Left cardiac atrium (tissue), 4 donors: ENCODE data around the gene PTCH1. TPM values are rescaled to one million over a fixed set of nuclear protein-coding genes. Genes with fewer than 3 reads are reported as not detected.

Experiments used
- ATAC-seq, 2 donors: fragments of 200-7000 bp; cut with Tn5 transposase; one replicate each; pipeline ENCODE4 v1.9.1; 2020; ENCODE audit warnings: mild to moderate bottlenecking in 2 of 2, moderate library complexity in 2 of 2
- DNase-seq: peaks from one replicate; pipeline ENCODE4 v3.0.0-alpha.2; 2020
- intact Hi-C, 2 donors: fragments of 100-400 bp; cut with DNase I; formaldehyde crosslinking; loops; one replicate each; pipeline versions ENCODE4 v1.14.1 to v1.15.1; 2022 to 2023
- total RNA-seq, 2 donors: library from RNA; stranded (reverse); fragmentation: NEBNext Ultra II Directional; extraction: Animal tissue kit (Norgen Biotek cat#: 25700); gene quantifications; one replicate each; pipeline ENCODE4 v1.2.1, GENCODE V29; 2021
- donor health status: DM: no; HTN: yes; CAD: no.
- donor health status: DM: no; HTN: yes; CAD: no; lungs with severe emphysema.
- donor health status: DM: yes; HTN: yes; CAD: no.
- donor health status: Dilated cardiomyopathy.

The PTCH1 gene
- total RNA-seq, 2 donors from 2014 or later: 5.9 to 6.9 TPM

GRCh38 chr9:95515272-95516113, 1.3 kb downstream of the PTCH1 start:
- peak; percentile 31 for DNase-seq

GRCh38 chr9:95514342-95514741, 2.4 kb downstream of the PTCH1 start:
- intact Hi-C loops: loop anchor here in 1 of 2 donors (10.0 kb wide), 2 partner anchors 130 to 200 kb away; partner anchors contain the start of gene FANCC
- ATAC-seq: no peak
- DNase-seq: no peak

More at GRCh38 chr9:95515272-95516113, 1.3 kb downstream of the PTCH1 start:
- intact Hi-C loops: loop anchor here in 1 of 2 donors (10.0 kb wide), 2 partner anchors 129 to 201 kb away; partner anchors contain the start of gene FANCC
- no peak for ATAC-seq

- intact Hi-C loops: loop anchor here in 1 of 2 donors (10.0 kb wide), 2 partner anchors 131 to 199 kb away; partner anchors contain the start of gene FANCC
- ATAC-seq (no peak), DNase-seq (no peak)
Measured at GRCh38 chr9:95513711-95514110, 3.1 kb downstream of the PTCH1 start.

DNA sequence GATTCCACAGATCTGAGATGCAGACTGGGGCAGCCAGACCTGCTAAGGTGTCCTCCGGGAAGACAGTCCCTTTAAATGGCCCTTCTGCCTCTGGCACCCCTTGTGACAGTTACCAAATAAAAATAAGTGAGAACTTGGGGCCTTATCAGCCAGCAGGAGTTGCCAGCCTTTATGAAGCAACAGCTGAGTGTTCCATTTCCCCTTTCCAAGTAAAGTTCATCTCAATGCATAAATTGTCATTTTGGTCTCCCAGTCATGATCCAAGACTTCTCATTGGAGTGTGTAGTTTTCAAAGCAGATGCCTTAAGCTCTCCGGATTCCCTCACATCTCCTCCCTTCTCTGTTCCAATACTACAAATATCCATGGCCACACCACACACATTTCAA, 4.1 kb downstream of the PTCH1 start:
- intact Hi-C loops: loop anchor here in 1 of 2 donors (10.0 kb wide), 2 partner anchors 132 to 198 kb away; partner anchors contain the start of gene FANCC
- no peak for ATAC-seq

GRCh38 chr9:95511952-95512708, 4.6 kb downstream of the PTCH1 start:
- ATAC-seq (no peak), DNase-seq (peak; percentile 37)
- intact Hi-C loops: loop anchor here in 1 of 2 donors (10.0 kb wide), 2 partner anchors 133 to 197 kb away; partner anchors contain the start of gene FANCC

More for the DNA sequence above, 4.1 kb downstream of the PTCH1 start:
- DNase-seq: no peak

- DNase-seq: no peak
- no peak for ATAC-seq
- intact Hi-C loops: loop anchor here in 1 of 2 donors (10.0 kb wide), 2 partner anchors 133 to 197 kb away; partner anchors contain the start of gene FANCC
Measured at GRCh38 chr9:95511616-95511931, 5.2 kb downstream of the PTCH1 start.

DNA sequence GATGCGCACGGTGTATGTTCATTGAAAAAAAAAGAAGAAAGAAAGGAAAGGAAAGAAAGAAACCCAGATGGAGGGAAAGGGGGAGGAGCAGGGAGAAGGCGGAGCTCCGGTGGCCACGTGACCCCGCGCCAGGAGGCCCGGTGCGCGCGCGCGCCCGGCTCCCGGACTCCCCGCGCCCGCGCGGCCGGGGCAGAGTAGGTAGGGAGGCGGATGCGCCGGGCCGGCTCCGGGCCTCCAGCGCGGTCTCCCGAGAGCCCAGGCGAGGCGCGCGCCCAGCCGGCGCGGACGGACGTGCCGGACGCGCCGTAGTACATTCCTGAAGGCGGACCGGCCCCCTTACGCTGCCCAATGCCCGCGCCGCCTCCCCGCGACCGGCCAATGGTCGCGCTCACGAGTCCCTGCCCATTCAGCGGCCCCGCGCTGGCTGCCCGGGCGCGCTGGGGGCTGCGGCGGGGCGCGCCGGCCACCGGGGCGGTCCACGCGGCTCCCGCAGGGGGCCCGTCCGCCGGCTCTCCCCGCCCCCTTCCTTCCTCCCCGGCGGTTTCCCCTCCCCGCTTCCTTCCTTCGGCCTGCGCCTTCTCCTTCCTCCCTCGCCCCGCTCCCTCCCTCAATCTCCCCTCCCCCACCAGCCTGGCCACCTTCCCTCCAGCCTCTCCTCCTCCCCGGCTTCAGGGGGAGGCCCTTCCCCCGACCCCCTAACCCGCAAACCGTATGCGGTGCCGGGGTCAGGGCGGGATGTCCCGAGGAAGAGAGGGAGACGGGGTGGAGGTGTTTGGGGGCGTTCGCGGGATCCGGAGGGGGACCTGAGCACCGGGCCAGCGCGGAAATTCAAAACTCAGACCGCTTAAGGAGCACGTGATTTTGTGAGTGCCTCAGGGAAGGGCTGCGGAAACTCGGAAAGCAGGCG, 5.8 kb downstream of the PTCH1 start:
- ATAC-seq (peak; percentile 80 to 83), DNase-seq (peak; percentile 91)
- intact Hi-C loops: loop anchor here in 1 of 2 donors (10.0 kb wide), 2 partner anchors 134 to 196 kb away; partner anchors contain the start of gene FANCC

GRCh38 chr9:95509851-95510708, 6.7 kb downstream of the PTCH1 start:
- intact Hi-C loops: loop anchor here in 1 of 2 donors (10.0 kb wide), 4 partner anchors 135 to 1345 kb away; partner anchors contain the start of genes ERCC6L2 and FANCC
- DNase-seq: no peak
- ATAC-seq: no peak

- ATAC-seq (peak; percentile 31 to 43), DNase-seq (peak; percentile 81)
- intact Hi-C loops: loop anchor here in 1 of 2 donors (10.0 kb wide), 2 partner anchors 366 to 1344 kb away; partner anchors contain the start of gene ERCC6L2
Measured at GRCh38 chr9:95508968-95509850, 7.6 kb downstream of the PTCH1 start.

DNA sequence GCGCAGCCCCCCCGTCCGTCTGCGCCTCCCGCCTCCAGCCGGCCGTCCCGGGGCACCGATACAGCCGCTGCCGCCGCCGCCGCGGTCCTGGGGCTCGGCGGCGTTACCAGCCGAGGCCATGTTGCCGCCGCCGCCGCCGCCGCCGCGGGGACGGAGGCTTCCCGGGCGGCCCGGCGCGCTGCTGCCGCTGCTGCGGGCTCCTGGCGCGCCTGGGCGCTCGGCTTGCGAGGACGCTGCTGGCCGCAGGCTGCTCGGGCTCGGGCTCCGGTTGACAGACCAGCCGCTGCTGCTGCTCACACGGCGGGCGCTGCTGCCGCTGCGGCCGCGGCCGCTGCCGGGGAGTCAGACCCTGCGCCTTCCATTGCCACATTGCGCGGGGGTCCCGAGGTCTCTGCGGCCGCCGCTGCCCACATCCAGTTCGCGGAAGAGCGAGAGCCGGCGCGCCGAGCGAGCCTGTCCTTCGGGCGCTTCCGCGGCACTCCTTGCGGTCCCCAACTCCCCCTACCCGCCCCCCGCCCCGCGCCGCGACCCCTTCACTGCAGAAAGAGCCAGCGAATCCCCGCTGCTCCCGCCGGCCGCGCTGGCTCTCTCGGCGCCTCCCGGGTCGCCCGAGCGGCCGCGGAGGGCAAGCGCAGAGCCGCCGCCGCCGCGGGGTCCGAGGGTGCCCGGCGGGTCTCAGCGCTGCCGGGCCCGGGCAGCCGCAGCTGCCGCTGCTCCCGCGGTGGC, 8.4 kb downstream of the PTCH1 start:
- DNase-seq (no peak), ATAC-seq (no peak)
- intact Hi-C loops: loop anchor here in 1 of 2 donors (10.0 kb wide), 2 partner anchors 366 to 1344 kb away; partner anchors contain the start of gene ERCC6L2

GRCh38 chr9:95507464-95508241, 9.1 kb downstream of the PTCH1 start:
- intact Hi-C loops: loop anchor here in 1 of 2 donors (10.0 kb wide), 2 partner anchors 367 to 1343 kb away; partner anchors contain the start of gene ERCC6L2
- peak in 1 of 2 donors; percentile 13 for ATAC-seq

GRCh38 chr9:95506678-95507463, 9.9 kb downstream of the PTCH1 start:
- peak; percentile 50 for DNase-seq
- ATAC-seq: peak in 1 of 2 donors; percentile 18
- intact Hi-C loops: loop anchor here in 1 of 2 donors (10.0 kb wide), 2 partner anchors 368 to 1342 kb away; partner anchors contain the start of gene ERCC6L2

More at GRCh38 chr9:95507464-95508241, 9.1 kb downstream of the PTCH1 start:
- peak; percentile 61 for DNase-seq

- ATAC-seq (peak; percentile 2 to 9), DNase-seq (peak; percentile 34)
- intact Hi-C loops: loop anchor here in 1 of 2 donors (10.0 kb wide), 2 partner anchors 368 to 1342 kb away; partner anchors contain the start of gene ERCC6L2
Measured at GRCh38 chr9:95506428-95506677, 10.4 kb downstream of the PTCH1 start.
